Choroid plexus epithelial cell (primary cell): ENCODE data around the gene STPG4.

Experiments
- DNase-seq: peaks from one replicate; pipeline ENCODE4 v3.0.0-alpha.2; 2010; ENCODE audit warnings: low read depth
- H3K4me3 ChIP-seq: 2 replicates; pipeline ENCODE4 v1.5.1; 2011; ENCODE audit warnings: low read depth, mild to moderate bottlenecking, control low read depth, low read length, moderate library complexity
- TF ChIP-seq, protein P1 (sequence below): conservative IDR thresholded peaks from 2 replicates; pipeline ENCODE4 v1.5.1; 2011; ENCODE audit warnings: low read depth, mild to moderate bottlenecking, control low read depth, inconsistent platforms, low read length, moderate library complexity

Gene STPG4

DNA sequence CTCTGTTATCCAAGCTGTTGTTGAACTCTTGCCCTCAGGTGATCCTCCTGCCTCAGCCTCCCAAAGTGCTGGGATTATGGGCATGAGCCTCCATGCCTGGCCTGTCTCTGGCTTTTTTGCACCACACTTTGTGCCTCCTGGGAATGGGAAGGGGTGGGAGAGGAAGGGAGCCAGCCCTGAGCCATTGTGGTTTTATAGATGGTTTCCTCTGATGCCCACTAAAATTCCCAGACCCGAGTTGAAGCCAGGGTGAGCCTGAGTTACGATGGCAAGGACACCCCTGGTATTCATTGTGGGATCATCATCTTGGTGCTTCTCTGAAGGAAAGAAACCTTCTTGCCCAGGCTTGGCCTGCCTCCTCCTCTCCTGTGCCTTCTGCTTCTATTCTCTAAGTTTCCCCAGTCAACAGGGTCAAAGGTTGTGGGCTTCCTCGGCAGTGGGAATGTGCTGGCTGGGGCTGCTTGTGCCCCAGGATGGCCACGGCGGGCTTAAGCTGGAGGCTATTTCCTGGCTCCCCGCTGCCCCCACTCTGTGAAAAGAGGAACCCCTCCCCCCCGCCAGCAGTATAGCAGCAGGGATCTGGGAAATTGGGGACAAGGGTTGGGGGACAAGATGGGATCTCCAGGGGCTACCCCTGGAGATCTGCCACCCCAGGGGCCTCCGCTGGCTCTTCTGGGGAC, 106.2 kb downstream of the STPG4 start:
- TF ChIP-seq, protein P1, sequence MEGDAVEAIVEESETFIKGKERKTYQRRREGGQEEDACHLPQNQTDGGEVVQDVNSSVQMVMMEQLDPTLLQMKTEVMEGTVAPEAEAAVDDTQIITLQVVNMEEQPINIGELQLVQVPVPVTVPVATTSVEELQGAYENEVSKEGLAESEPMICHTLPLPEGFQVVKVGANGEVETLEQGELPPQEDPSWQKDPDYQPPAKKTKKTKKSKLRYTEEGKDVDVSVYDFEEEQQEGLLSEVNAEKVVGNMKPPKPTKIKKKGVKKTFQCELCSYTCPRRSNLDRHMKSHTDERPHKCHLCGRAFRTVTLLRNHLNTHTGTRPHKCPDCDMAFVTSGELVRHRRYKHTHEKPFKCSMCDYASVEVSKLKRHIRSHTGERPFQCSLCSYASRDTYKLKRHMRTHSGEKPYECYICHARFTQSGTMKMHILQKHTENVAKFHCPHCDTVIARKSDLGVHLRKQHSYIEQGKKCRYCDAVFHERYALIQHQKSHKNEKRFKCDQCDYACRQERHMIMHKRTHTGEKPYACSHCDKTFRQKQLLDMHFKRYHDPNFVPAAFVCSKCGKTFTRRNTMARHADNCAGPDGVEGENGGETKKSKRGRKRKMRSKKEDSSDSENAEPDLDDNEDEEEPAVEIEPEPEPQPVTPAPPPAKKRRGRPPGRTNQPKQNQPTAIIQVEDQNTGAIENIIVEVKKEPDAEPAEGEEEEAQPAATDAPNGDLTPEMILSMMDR, result no peak
- no peak for DNase-seq
- no peak overlapping the region for H3K4me3 ChIP-seq

DNA sequence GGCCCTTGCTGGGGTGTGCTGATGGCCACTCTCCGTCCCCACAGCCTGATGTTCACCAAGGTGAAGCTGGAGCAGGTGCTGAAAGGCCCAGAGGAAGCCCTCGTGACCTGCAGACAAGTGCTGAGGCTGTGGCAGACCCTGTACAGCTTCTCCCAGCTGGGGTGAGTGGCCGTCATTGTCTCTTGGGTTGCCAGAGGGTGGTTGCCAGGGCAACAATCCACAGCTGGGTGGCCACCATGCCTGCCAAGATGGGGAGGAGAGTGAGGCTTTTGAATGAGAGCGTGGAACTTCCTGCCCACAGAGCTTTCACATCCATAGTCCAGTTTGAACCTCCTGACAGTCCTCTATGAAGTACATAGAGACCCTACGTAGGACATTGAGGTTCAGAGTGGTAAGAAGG, 108.8 kb downstream of the STPG4 start:
- TF ChIP-seq, protein P1, result no peak

DNA sequence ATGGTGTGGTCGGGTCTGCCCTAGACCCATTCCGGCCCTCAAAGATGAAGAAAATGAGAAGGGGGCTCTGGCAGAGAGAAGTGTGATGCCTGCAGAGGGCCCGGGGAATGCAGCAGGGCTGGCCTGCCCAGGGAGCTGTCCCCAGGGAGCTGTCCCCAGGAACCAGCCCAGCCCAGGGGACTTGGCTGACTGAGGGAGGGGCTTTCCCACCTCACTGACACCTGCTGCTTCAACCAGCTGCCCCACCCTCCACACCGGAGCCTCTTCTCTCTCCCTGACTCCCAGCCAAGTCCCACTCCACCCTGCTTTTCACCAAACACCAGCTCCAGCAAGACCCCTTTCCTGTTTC, 111.2 kb downstream of the STPG4 start:
- TF ChIP-seq, protein P1, result no peak
- no peak overlapping the region for H3K4me3 ChIP-seq
- DNase-seq, result no peak

More for the DNA sequence above, 108.8 kb downstream of the STPG4 start:
- H3K4me3 ChIP-seq, result no peak overlapping the region
- no peak for DNase-seq

DNA sequence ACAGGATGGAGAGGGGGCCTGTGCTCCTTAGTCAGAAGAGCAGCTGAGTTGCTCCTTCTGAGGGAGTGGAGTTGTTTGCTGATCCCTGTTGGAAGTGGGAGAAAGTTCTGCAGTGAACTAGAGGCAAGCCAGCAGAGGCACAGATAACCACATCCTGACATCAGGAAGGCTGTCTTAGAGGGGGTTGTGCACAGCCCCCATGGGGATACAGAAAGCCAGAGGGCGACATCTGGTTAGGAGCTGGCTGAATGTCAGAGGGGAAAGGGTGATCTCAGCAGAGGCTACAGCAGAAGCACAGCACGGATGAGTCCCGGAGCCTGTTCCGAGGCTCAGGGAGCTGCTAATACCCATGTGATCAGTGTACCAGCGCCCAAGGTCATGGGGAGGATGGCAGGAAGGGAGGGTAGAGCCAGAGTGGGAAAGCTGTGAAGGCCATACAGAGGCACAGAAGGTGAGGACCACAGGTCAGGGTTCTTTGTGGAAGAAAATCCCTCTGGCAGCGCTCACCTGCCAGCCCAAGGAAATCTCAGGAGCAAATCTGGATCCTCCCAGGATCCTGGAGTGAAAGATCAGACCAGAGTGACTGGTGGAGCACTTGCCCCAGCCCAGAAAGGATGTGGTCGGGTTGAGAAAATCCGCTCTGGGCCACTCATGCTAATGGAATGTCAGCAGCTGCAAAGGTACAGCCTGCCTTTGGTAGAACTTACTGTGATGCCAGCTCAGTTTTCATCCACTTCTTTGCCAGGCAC, 111.8 kb downstream of the STPG4 start:
- H3K4me3 ChIP-seq, result no peak overlapping the region
- TF ChIP-seq, protein P1, result peak; percentile 7
- DNase-seq, result peak; percentile 94

DNA sequence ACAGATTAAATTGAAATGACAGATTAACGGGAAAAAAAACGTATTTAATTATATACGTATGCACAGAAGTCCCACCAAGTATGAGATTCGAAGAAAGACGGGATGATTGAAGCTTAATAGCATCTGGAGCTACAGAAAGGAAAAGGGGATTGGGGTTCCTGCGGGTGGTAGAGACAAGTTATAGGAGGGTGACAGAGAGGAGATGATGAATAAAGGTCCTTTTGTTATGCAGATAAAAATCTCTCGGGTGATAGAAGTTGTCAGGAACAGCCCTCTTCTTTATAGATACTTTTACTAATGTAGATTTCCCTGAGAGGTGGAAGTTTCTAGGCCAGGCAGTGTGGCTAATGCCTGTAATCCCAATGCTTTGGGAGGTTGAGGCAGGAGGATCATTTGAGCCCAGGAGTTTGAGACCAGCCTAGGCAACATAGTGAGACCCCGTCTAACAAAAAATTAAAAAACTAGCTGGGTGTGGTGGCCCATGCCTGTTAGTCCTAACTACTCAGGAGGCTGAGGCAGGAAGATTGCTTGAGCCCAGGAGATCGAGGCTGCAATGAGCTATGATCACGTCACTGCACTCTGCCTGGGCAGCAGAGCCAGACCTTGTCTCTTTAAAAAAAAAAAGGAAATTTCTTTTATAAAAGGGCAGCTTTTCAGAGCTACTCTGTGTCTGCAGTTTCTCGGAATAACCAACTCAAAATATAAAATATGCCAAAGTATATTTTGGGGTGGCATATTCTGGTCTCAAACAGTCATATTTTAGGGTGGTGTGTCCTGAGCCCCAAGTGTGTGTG, 113.0 kb downstream of the STPG4 start:
- DNase-seq, result no peak
- no peak overlapping the region for H3K4me3 ChIP-seq
- TF ChIP-seq, protein P1, result no peak

DNA sequence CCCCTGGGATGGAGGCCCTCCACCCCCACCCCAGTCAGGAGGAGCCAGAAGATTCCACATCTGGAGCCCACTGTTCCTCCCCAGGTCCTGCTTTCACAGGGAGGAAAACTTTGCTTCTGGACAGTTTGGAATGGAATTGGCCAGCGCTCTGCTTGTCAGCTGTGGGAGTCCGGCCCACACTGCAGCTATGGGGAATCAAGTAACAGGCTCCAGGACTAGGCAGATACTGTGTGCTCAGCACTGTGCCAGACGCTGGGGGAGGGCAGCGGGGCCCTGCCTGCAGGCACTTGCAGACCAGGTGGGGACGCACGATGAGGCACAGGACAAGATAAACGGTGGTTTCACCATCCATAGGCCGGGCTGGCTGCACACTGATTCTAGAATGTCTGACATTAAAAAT, 114.0 kb downstream of the STPG4 start:
- TF ChIP-seq, protein P1, result no peak
- no peak overlapping the region for H3K4me3 ChIP-seq
- peak; percentile 39 for DNase-seq
